GM15510 (cell line): ENCODE results near the gene MYOCD.

Experiments
- POLR2A ChIP-seq: IDR thresholded peaks from 3 replicates; pipeline ENCODE4 v1.6.1; 2011; ENCODE audit warnings: borderline replicate concordance; ENCODE audit not compliant: insufficient read length; ENCODE audit errors: extremely low read depth

MYOCD gene

DNA sequence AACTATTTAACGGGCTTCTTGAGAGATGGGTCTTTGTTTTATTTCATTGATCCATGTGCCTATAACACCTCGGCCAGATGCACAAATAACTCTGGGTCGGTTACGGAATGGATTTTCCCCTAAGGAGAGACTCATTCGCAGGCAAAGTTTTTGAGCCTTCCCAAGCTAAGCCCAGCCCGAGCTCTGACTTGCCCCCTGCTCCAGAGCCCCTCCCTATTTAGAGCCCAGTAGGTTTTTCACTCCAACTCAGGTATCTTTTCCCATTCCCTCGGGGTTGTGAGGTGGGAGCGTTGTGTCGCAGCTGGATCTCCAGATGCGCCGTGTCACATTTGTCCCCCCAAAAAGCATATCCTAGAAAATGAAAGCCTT, 812 bp upstream of the MYOCD start:
- TF ChIP-seq POLR2A = no peak

DNA sequence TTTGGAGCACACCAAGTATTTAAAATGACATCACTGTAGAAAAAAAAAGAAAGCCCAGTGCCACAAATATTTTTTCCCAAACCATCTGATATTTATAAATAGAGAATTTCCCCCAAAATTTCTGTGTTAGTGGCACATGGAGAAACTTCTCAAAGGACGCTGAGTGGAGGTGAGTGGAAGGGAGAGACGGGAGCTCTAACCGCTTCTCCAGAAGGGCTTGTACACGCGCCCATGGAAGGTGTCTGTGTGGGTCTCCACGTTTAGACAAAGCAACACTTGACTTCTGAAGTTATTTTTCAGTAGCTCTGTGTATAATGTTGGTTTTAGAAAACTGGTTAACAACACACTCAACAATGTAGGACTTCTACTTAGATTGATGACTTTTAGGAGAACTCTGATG, 1.0 kb downstream of the MYOCD start:
- TF ChIP-seq POLR2A = no peak

DNA sequence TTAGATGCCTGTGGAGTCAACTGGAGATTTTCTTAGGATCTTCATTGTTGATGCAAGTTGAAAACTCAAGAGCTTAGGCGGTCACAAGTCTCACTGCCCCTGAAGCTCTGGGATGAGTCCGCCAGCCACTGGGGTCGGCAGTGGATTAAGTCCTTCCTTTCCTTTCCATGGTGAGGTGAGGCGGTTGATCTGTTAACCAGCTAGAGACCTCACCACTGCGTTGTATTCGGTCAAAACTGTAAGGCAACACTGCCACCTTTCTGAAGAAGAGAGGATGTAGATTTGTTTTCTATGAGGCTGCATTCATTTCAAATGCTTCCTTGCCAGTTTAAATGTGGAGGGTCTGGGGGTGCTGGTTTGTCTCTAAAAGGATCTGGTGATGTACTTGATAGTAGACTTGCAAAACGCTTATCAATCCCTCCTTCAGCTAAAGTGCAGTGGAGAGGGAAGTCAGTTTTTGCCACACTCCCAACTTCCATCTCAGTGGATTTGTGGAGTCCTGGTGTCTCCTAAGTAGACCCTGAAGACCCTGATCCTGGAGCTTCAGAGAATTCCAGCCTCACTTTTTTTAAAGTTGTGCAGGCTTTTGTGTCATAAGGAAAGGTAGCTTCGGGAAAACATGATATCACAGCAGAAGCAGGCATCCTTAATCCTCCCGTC, 1.7 kb downstream of the MYOCD start:
- no peak for TF ChIP-seq POLR2A

DNA sequence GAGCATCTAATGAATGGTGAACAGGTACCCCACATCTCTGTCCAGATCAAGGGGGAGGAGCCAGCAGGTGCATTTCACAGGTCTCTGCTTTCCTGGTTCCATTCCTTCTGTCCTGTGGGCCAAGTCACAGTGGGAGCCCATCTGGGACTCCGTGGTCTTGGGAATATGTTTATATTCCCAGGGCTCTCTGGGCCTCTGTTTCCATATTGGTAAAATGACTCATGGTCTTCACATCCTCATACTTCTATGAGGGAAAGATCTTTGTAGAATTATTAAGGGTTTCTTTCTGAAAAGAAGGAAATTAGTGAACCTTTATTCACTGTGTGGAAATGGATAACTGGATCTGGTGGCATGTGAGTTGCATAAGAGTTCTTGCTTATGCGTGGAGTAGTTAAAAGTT, 6.2 kb downstream of the MYOCD start:
- no peak for TF ChIP-seq POLR2A

DNA sequence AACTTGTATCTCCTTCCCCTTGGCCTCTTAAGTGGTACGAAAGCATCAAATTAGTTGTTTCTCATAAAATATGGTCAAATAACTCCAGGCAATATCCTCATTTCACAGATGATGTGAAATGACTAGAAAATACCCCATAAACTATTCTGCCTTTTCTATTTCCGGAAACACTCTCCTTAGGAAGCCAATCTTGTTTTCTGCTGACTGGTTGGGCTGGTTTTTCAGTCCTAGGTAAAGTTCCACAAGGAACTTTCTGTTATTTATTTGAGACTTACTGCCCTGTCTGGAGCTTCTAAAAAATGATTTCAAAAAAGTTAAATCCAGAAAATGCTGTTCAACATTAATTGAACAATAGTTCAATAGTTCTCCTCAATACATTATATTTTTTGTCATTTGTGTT, 7.3 kb downstream of the MYOCD start:
- TF ChIP-seq POLR2A = no peak

DNA sequence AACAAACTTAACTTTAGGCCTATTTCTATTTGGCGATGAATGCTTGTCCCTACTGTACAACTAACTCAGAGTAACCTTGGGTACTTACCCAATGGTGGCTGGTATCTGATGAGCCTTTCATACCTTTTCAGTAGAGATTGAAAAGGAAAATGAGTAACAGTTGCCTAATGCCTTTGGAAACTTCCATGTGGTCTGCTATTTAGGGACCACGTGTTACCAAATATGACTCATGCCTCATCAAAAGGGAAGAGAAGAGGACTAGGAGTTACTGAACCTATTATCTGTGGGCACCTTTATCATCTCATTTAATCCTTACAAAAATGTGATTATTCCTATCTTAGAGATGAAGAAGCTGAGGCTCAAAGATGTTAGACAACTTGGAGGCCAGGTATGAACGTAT, 8.1 kb downstream of the MYOCD start:
- TF ChIP-seq POLR2A = no peak

DNA sequence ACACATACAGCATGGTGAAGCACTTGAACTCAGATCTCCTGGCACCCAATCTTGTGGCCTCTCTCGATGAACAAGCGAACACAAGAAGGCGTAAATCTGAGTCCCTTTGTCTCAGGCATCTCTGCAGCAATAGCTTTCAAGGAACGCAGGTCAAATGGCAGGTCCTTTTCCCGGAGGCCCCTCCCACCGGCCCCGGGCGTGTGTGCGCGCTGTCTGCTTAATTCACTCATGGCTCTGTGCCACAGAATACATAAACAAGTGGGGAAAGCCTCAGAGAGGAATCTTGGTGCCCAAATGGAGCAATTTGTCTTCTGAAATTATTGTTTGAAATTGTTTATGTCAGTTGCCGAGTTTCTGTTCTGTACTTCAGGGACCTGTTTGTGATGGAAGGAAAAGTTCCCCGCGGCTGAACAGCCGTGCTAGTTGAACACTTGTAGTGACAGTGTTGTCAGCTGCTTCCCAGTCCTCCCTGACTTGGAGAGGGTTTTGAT, 14.8 kb downstream of the MYOCD start:
- no peak for TF ChIP-seq POLR2A

DNA sequence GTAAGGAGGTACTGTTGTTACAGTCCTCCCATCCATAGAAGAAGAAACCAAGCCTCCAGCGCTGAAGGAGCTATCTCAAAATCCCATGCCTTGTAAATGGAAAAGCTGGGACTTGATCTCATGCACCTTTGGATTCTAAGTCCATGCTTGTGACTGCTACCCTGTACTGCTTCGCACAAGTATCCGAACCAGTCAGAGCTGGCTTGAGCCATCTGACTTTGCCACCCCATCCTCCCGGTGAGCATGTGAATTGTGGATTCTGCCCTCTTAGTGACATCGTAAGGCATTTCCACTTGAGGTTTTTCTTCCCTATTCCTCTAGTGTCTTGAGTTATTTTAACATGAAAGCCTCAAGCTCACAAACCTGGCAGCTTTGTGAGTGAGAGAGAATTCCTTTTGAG, 15.3 kb downstream of the MYOCD start:
- TF ChIP-seq POLR2A = no peak

DNA sequence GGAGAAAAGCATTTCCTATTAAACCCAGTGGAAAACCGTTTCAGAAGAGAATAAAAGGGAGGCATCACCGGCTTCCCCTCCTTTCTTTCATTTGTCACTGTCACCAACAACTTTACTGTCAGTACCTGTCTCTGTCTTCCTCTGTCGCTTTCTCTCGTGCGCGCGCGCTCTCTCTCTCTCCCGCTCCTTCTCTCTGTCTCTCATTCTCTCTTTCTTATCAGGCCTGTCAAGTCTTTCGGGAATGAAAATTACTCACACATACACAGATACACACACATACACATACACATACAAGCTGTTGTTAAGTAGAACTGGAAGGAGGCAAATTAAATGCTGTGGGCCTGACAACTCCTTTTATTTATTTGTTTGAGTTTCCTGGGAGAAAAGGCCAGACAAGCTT, 17.6 kb downstream of the MYOCD start:
- no peak for TF ChIP-seq POLR2A

DNA sequence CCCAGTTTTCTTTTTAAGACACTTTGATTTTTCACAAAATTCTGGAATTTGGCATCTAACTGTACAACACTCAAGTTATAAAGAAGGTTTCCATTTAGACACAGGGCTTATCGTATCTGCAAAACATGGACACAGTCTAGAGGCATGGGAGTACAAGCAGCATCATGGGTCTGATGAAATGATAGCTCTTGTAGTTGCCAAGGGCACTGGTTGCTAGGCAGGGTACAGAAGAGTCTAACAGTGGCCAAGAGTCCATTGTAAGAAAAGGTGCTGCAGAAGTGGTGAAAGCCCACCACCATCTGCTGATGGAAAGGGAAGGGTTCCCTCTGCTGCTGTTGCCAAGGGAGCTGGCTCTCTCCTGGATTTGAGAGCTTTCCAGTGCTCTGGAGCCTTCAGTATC, 20.8 kb downstream of the MYOCD start:
- TF ChIP-seq POLR2A = no peak

DNA sequence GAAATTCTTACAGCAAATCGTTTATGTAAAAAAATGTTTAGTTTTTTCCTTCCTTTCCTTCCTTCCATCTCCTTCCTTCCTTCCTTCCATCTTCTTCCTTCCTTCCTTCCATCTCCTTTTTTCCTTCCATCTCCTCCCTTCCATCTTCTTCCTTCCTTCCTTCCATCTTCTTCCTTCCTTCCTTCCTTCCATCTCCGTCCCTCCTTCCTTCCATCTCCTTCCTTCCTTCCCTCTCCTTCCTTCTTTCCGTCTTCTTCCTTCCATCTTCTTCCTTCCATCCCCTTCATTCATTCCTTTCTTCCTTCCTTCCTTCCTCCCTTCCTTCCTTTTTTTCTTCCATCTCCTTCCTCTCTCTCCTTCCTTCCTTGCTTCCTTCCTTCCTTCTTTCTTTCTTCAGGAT, 22.7 kb downstream of the MYOCD start:
- no peak for TF ChIP-seq POLR2A

DNA sequence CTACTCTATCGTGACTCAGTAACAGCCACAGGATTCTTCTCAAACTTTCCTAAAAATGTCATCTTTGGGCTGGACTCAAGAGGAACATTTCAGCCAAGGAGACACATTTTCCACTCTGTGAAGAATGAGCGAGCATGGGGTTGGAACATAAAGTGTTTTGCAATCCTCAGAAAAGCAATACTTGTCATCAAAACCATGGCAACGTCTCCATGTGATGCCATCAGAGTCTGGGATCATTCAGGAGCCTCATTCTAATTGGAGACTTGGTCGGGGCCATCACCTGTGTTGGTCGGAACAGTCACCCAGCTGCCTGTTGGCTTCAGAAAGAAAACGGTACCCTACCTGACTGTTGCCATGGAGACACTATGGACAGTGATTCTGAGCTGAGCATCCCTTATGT, 25.5 kb downstream of the MYOCD start:
- TF ChIP-seq POLR2A = no peak

DNA sequence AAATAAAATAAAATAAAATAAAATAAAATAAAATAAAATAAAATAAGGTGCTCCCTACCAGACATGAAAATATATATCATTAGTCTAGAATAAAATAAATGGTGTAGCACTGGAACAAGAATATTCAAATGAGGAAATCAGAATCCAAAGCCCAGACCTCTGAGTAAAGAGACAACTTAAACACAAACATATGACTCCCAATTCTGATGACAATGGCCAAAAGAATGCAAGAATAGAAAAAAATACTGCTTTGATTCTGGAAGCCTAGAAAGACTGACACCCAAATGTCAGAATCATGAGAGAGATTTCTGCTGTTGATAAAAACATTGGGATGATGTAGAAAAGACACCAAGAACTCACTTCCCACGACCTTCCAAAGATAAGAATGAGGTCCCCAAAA, 27.9 kb downstream of the MYOCD start:
- TF ChIP-seq POLR2A = no peak

DNA sequence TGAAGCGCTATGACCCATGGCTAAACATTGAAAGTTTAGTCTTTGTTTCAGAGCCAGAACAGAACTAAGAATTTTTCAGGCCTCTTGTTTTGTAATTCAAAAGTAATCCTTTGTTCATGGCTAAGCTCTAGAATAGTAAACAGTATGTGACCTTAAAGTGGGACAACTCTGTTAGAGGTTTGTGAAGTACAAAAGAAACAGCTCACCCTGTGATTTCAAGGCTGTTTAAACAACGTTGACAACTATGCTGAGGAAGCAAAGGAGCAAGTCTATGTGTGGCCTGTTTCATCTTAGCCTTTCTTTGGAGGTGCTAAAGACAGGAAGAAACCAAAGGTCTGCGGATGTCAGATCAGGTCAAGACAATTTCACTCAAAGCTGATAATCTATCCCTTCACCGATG, 40.4 kb downstream of the MYOCD start:
- no peak for TF ChIP-seq POLR2A

DNA sequence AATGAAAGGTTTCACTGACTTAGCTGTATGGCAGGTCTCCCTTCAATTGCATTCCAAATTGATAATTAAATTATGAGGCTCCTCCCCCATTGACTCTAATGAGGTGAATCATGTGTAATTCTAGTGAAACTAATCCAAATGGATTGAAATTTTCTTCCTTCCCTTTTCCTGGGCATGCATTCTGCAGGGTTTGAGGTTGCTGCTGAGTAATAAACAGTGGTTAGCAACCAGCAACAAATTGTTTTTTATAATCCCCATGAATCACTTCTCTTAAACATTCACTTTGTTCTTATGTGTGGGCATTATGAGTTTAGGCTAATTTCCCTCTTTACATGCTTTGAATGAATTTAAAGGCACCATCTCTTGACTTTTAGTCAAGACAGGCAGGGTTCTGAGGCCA, 43.4 kb downstream of the MYOCD start:
- no peak for TF ChIP-seq POLR2A

DNA sequence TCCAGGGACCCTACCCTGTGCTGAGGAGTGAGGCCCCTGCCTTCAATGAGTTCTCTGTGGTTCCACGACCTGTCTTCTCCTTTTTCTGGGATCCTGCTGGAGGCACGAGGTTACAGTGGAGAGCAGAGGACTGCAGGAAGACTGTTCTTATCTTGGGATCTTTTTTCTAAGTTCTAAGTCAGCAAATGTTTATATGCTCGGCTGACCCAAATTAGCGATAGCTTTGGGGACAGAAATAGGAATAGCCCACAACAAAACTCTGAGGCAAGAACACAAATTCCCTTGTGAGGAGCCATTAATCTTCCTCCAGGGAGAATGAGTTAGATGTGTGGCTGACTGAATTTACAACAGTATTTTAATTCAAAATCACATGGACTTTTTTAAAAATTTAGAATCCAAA, 46.7 kb downstream of the MYOCD start:
- no peak for TF ChIP-seq POLR2A

DNA sequence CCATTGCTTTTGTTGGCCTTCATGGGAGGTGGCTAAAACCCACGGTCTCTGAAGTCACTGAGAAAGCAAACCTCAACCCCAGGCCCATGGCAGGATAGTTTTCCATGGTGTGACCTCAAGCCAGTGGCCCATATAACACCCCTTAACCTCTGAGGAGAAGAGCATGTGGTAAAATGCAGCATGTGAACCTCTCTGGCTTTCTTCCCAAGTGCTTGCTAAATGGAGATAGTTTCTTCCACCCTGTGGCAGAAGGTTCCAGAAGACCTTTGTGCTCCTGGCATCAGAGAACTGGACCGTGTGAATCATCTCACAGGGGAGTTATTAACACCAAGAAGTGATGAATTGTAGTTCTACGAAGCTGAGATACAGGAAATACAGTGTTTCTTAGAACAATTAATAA, 47.3 kb downstream of the MYOCD start:
- no peak for TF ChIP-seq POLR2A
